Vagina (tissue), 2 donors: Measurements from ENCODE around the gene LMNTD1.

Experiments
- CTCF ChIP-seq, 3 experiments: fragments of 450-650 bp in 2 of 3; fragments of 200-600 bp in 1 of 3; sonication (generic) in 1 of 3; IDR thresholded peaks; one replicate each; pipeline ENCODE4 v1.5.1; 2017 to 2019; ENCODE audit warnings: antibody characterized with exemption in 3 of 3, mild to moderate bottlenecking in 2 of 3, moderate library complexity in 2 of 3
- POLR2AphosphoS5 ChIP-seq, 2 donors: sonication (generic); formaldehyde crosslinking; IDR thresholded peaks; one replicate each; pipeline ENCODE4 v1.9.0; 2017; ENCODE audit warnings: antibody characterized with exemption in 2 of 2, mild to moderate bottlenecking in 2 of 2, low read depth in 1 of 2; ENCODE audit not compliant: insufficient read depth in 1 of 2

GRCh38 chr12:25497021-25497420, 56.1 kb downstream of the LMNTD1 start:
- TF ChIP-seq POLR2AphosphoS5 (IDR thresholded peaks at IDR 0.05; ENCODE audit: insufficient read depth in 1 of 2, low read depth in 1 of 2) (no peak), CTCF (IDR thresholded peaks at IDR 0.05) (no peak)
